Coronary artery (tissue), 2 donors: ENCODE results near the gene FAM83F.

Source experiments
- DNase-seq: peaks from one replicate; pipeline ENCODE4 v3.0.0-alpha.2; 2017; ENCODE audit warnings: low spot score
- H3K27ac ChIP-seq, 2 donors: fragments of 200-600 bp; sonication (generic); one replicate each; pipeline ENCODE4 v1.5.1; 2016 to 2019
- H3K4me3 ChIP-seq: fragments of 200-600 bp; sonication (generic); 2 replicates; pipeline ENCODE4 v1.5.1; 2016; ENCODE audit warnings: mild to moderate bottlenecking, moderate library complexity
- TF ChIP-seq, protein P1 (sequence below): fragments of 200-600 bp; sonication (generic); IDR thresholded peaks from one replicate; pipeline ENCODE4 v1.5.1; 2019; ENCODE audit warnings: antibody characterized with exemption

FAM83F gene

DNA sequence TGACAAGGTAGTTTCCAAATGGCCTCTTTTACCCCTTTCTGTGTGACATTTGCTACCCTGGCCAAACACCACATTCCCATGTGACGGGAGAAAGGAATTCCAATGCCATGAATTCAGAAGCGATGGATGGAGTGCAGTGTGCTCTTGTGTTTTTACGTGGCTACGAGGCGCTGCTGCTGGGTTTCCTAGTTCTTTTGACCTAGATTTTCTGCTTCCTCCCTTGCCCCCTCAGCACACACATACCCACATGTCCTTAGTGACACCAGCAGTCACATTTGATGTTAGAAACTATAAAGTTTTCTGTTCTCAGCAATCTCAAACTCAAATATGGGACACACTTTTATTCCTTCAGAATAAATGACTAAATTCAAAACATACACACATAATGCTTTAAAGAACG is 42.4 kb upstream of the FAM83F start:
- H3K4me3 ChIP-seq: no peak overlapping the region
- no peak overlapping the region for H3K27ac ChIP-seq
- TF ChIP-seq, protein P1, sequence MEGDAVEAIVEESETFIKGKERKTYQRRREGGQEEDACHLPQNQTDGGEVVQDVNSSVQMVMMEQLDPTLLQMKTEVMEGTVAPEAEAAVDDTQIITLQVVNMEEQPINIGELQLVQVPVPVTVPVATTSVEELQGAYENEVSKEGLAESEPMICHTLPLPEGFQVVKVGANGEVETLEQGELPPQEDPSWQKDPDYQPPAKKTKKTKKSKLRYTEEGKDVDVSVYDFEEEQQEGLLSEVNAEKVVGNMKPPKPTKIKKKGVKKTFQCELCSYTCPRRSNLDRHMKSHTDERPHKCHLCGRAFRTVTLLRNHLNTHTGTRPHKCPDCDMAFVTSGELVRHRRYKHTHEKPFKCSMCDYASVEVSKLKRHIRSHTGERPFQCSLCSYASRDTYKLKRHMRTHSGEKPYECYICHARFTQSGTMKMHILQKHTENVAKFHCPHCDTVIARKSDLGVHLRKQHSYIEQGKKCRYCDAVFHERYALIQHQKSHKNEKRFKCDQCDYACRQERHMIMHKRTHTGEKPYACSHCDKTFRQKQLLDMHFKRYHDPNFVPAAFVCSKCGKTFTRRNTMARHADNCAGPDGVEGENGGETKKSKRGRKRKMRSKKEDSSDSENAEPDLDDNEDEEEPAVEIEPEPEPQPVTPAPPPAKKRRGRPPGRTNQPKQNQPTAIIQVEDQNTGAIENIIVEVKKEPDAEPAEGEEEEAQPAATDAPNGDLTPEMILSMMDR: no peak
- no peak for DNase-seq

DNA sequence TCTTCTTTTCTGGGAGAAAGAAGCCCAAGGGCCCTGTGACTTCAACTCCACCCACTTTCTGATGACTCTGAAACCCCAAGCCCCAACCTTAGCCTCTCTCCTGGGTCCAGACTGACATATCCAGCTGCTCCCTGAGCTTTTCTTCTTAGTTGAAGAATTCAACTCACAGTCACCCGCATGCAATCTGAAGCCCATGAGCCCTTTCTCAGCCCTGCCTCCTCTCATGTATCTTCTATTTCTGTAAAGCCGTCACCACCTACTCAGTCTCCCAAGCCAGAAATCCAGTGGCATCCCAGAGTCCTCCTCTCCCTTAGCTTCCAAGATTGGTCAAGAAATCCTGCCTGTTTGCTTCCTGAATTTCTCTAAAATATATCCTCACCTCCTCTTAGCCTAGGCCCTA is 41.7 kb upstream of the FAM83F start:
- DNase-seq: no peak
- Histone ChIP-seq H3K4me3 (no peak overlapping the region), H3K27ac (no peak overlapping the region)
- TF ChIP-seq, protein P1: no peak

DNA sequence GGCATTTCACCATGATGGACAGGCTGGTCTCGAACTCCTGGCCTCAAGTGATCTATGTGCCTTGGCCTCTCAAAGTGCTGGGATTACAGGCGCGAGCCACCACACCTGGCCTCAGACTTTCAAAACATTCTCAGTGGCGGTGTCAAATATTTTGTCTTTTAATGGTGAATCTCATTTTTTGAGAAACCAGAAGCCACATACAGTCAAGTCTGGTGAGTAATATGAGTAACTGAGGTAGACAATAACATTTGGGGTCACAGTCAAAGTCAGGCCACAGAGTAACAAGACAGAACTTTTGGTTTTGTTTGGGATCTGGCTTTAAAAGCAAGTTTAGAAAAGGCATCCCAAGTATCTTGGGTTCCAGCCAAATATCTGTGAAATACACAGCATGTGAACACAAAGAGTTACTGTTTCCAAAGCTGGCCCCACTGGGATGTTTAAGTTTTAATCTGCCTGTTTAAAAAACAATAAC is 40.1 kb upstream of the FAM83F start:
- TF ChIP-seq, protein P1: no peak
- H3K27ac ChIP-seq: no peak overlapping the region
- DNase-seq: no peak
- H3K4me3 ChIP-seq: no peak overlapping the region

DNA sequence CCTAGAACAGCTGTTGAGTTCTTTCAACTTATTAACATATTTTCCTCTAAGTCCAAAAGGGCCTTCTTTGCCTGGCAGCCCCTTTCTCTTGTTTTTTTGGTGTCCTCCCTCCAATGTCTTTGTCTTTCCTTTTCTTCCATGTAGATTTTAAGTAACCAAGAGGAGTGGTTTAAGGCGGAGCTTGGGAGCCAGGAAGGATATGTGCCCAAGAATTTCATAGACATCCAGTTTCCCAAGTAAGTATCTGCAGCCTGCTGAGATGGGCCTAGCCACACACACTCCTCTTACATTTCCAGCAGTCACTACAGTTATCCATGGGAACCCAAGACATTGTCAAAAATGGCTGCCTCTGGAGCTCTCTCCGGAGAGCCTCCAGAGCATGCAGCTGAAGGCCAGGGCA is 39.1 kb upstream of the FAM83F start:
- no peak for DNase-seq
- TF ChIP-seq, protein P1: no peak
- H3K27ac ChIP-seq: no peak overlapping the region
- H3K4me3 ChIP-seq: no peak overlapping the region

DNA sequence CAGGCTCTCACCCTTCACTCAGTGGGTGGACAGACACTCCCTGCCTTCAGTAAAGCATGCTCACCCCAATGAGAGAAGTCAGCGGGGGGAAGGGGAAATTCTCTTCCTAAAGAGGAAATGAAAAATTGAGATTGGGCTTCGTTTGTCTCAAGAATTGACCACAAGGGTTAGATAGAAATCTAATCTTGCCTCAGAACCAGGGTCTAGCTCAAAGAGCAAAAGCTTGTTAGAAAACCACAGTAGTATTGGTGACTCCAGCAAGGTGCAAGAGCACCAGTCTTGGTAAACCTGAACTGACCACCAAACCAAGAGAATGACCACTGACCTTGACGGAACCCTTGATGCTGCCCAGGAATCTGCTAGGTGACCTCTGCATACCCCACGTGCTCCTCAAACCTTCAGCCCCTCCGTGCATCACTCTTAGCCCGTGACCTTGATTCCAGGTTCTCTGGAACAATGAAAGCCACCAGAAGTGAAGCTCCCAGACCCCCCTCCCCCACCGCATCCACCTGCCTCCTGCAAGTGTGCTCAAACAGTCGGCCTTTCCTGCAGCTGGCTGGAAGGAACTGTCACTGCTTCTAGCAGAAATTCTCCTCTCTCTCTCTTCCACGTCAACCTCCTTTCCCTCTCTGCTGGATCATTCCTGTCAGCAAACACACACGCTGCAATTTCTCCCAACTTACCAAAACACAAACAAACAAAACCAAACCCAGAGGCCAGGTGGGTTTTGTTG is 37.7 kb upstream of the FAM83F start:
- Histone ChIP-seq H3K27ac (no peak overlapping the region), H3K4me3 (no peak overlapping the region)
- no peak for DNase-seq
- TF ChIP-seq, protein P1: no peak

DNA sequence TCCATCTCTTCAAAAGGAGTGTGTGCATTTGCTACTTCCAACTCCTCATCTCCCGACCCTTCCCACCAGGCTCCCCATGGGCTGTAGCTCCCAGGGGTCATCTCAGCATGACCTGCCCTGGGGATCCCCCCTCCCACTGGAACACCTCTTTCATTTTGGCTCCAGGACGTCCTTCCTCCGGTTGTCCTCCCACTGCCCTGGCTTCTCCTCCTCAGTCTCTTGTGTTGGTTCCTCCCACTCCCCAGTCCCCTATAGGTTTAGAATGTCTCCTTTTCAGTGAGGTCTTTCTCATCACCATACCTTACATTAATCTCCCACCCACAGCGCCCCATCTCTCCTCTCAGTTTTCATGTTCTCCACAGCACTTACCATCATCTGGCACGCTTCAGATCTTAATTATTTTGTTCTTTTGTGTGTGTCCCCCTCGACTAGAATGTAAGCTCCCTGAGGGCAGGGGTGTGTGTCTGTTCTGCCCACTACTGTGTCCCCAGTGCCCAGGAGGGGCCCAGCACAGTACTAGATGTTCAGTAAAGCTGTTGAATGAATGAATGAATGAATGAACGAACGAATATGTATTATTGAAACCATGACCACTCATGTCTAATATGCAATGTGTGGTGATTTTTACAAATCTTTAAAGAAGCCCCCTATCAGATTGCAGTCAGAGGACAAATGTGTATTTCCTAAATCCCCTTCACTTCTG is 36.6 kb upstream of the FAM83F start:
- Histone ChIP-seq H3K27ac (no peak overlapping the region), H3K4me3 (no peak overlapping the region)
- TF ChIP-seq, protein P1: no peak
- DNase-seq: no peak
